Effector memory CD8-positive, alpha-beta T cell (primary cell): ENCODE results near the gene PP2D1.
A peak's percentile ranks its signal among the peaks of the same experiment; 100 is the strongest.
"Not testable (repeated sequence)": the region's sequence is repeated elsewhere in the genome, so short reads cannot be mapped to it uniquely, and the experiment has no call there.

Experiments used
- ATAC-seq: fragments of 150-1000 bp; cut with Tn5 transposase; replicated peaks from 2 replicates; pipeline ENCODE4 v1.10.0; 2021; ENCODE audit warnings: mild to moderate bottlenecking, moderate library complexity
- DNase-seq, 3 experiments: peaks; one replicate each; pipeline ENCODE4 v3.0.0; 2021
- H3K27ac Mint-ChIP-seq, 2 donors: one replicate each; pipeline ENCODE4 v1.8.0; 2022; ENCODE audit warnings: mild to moderate bottlenecking in 2 of 2, mixed read lengths in 2 of 2, moderate library complexity in 2 of 2
- H3K27me3 Mint-ChIP-seq, 2 donors: one replicate each; pipeline ENCODE4 v1.8.0; 2022; ENCODE audit warnings: mixed read lengths in 2 of 2
- H3K36me3 Mint-ChIP-seq: one replicate; pipeline ENCODE4 v1.8.0; 2022; ENCODE audit warnings: mild to moderate bottlenecking, moderate library complexity, mixed read lengths; ENCODE audit not compliant: insufficient read depth
- H3K4me1 Mint-ChIP-seq, 2 donors: one replicate each; pipeline ENCODE4 v1.8.0; 2022; ENCODE audit warnings: low read depth in 2 of 2, mixed read lengths in 2 of 2
- H3K4me3 Mint-ChIP-seq, 2 donors: one replicate each; pipeline ENCODE4 v1.8.0; 2022; ENCODE audit warnings: mild to moderate bottlenecking in 2 of 2, mixed read lengths in 2 of 2, moderate library complexity in 2 of 2
- H3K9me3 Mint-ChIP-seq, 2 donors: one replicate each; pipeline ENCODE4 v1.8.0; 2022; ENCODE audit warnings: mixed read lengths in 2 of 2

The PP2D1 gene

DNA sequence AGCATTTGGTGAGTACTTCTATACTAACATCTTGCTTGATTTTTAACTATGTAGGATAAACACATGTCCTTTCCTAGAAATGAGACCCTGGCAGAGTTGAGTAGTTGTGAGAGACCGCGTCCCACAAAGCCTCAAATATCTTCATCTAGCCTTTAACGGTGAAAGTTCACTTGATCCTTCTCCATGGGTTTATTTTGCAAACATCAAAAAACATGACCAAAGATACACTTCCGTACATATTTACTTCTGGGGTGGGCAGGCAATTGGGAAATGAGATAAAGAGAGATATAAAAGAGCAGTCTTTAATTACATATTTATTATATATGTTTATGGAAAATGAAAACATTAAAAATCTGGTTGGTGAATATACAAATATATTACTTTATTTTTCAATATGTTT is 23.0 kb upstream of the PP2D1 start:
- Mint-ChIP-seq H3K27me3 (no peaks in the 10 kb centered on the region), H3K27ac (no peak overlapping the region), H3K9me3 (no peaks in the 10 kb centered on the region), H3K4me3 (no peak overlapping the region), H3K4me1 (peaks cover 11 to 12% of the 10 kb centered on the region in 2 donors), H3K36me3 (peaks cover 5% of the 10 kb centered on the region)
- DNase-seq: no peak
- no peak for ATAC-seq

DNA sequence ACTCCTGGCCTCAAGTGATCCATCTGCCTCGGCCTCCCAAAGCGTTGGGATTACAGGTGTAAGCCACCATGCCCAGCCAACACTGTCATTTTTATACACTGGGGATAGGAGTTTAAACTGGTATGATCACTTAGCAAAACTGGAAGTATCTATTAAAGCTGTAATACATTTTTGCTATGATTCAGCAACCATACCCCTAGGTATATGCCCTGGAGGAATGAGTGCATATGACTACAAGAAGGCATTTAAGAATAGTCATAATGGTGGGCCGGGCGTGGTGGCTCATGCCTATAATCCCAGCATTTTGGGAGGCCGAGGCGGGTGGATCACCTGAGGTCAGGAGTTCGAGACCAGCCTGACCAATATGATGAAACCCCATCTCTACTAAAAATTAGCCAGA is 19.9 kb upstream of the PP2D1 start:
- not testable (repeated sequence) for H3K4me3 Mint-ChIP-seq, H3K27me3 Mint-ChIP-seq, H3K4me1 Mint-ChIP-seq, H3K27ac Mint-ChIP-seq, H3K9me3 Mint-ChIP-seq, ATAC-seq, H3K36me3 Mint-ChIP-seq, DNase-seq

DNA sequence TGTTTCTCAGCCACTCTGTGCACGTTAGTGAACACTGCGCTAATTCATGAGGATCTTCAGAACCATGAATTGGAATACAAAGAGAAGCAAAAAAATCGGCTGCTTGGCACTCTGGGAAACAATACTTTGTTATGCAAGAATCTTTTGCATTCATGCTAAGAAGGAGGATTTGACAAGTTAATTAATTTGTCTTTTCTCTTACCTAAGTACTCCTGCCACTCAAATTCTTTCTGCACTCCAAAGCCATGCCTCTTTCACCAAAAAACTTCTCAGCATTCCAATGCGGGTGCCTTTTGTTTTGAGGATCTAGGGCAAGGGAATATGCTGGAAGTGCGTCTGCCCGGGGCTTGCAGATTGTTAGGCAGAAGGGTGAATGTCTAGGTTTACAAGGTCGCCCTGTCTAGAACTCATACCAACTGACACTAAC is 16.9 kb upstream of the PP2D1 start:
- Mint-ChIP-seq H3K4me3 (no peak overlapping the region), H3K9me3 (no peaks in the 10 kb centered on the region), H3K36me3 (no peaks in the 10 kb centered on the region), H3K27ac (no peak overlapping the region), H3K4me1 (no peaks in the 10 kb centered on the region), H3K27me3 (no peaks in the 10 kb centered on the region)
- DNase-seq (no peak), ATAC-seq (no peak)

DNA sequence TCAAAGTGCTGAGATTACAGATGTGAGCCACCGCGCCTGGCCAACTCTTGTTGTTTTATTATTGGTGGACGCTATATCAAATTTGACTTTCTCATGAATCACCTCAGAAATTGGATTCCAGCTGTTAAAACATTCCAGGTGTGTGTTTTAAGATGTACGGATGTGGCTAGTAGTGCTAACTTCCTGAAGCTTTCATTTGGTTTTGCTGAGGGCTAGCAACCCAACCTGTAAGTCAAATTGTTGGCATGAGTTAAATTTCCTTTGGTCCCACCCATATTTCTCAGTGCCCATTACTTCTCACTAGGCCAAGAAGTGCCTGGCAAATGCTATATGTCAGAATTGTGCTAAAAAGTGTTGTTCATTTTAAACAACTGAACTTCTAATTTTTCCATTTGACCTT is 15.1 kb upstream of the PP2D1 start:
- Mint-ChIP-seq H3K9me3 (no peaks in the 10 kb centered on the region), H3K36me3 (peaks cover 3% of the 10 kb centered on the region), H3K4me1 (no peaks in the 10 kb centered on the region), H3K27ac (no peak overlapping the region), H3K4me3 (no peak overlapping the region), H3K27me3 (no peaks in the 10 kb centered on the region)
- DNase-seq: no peak
- no peak for ATAC-seq

DNA sequence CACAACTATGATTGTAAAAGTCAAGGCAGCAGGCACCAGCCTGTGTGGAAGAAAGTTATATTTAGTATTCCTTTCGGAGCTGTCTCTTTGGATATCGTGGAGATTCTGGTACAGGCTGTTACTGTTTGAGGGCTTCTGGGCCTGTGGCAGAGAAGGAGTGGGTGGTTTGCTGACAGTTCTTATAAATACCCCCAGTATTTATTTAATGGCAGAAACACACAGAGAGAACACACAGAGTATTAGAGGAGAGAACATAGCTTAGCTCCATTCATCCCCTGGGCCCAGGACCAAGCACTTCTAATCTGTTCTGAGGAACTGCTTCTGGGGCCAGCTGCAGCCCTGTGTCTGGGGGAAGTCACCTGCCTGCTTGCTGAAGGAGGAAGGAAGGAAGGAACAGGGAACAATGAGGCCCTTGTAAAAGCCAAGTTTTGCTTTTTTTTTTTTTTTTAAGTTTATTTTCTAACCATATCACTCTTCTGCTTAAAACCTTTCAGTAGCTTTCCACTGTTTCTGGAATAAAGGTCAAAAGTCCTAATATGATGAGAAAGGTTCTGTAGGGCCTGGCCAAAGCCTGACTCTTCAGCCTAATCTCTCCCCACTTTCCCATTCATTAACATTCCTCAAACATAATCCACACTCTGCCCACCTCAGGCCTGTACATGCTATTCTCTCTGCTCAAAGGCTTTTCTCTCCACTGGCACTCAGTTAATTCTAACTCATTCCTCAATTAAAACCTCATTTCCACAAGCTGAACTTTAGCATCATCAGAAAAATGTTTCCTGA is 11.8 kb upstream of the PP2D1 start:
- Mint-ChIP-seq H3K27me3 (no peaks in the 10 kb centered on the region), H3K27ac (peak overlapping the region in 1 of 2 donors; percentile 5), H3K36me3 (peaks cover 3% of the 10 kb centered on the region), H3K9me3 (no peaks in the 10 kb centered on the region), H3K4me3 (no peak overlapping the region), H3K4me1 (no peaks in the 10 kb centered on the region)
- DNase-seq (no peak), ATAC-seq (no peak)

DNA sequence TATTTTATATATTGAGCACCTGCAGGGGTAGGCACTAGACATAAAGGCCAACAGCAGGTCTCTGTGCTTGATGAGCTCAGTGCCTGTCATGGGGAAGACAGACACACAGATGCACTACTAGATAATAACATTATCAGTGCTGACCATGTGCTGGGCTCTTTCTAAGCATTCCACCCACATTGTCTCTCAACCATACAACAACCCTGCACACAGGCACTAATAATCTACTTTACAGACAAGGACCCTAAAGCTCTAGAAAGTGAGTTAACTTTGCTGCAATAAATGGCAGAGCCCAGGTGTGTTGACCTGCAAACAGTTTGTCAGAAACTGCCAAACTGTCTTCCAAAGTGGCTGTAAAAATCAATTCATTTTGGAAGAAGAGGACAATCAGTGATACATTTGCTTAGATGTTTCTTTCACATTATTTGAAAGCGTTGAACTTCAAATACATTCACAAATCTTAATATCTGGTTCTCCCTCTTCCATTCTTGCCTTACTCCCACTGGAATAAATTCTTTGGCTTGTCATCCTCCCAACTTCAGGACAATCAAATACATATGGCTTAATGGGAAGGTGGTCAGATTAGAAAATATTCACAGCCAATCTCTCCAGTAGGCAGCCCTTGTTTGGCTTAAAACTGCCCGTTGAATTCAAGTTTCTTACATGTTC is 11.0 kb upstream of the PP2D1 start:
- Mint-ChIP-seq H3K4me1 (no peaks in the 10 kb centered on the region), H3K9me3 (no peaks in the 10 kb centered on the region), H3K27ac (no peak overlapping the region), H3K36me3 (peaks cover 3% of the 10 kb centered on the region), H3K4me3 (no peak overlapping the region), H3K27me3 (no peaks in the 10 kb centered on the region)
- DNase-seq (no peak), ATAC-seq (no peak)

DNA sequence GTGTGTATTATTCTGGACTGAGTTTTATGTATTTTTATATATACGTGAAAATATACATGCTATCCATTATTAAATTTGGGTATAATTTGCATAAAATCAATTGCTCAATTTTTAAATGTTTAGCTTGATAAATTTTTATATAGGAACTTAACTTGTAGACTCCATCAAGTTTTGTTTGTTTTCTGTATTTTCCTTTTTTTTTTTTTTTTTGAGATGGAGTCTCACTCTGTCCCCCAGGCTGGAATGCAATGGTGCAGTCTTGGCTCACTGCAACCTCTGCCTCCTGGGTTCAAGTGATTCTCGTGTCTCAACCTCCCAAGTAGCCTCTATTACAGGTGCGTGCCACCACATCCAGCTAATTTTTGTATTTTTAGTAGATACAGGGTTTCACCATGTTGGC is 4.0 kb upstream of the PP2D1 start:
- not testable (repeated sequence) for H3K9me3 Mint-ChIP-seq

DNA sequence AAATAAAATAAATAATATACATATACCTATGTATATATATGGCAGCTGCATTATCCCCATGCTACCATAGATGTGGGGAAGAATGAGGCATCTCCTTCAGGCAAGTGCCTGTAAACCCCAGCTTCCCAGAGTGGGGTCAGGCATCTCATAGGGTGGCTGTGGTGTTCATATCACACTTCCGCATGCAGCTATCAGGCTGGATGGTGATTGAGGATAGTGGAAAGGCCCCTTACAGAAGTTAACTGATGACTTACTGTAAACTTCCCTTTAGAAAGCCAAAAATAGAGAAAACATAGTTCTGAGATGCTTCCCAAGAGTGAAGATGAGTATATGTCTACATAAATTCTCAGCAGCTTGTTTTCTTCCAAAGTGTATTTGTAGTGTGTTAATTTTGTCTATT is 3.5 kb upstream of the PP2D1 start:
- DNase-seq (no peak), ATAC-seq (no peak)
- Mint-ChIP-seq H3K27ac (no peak overlapping the region), H3K4me3 (no peak overlapping the region), H3K9me3 (no peaks in the 10 kb centered on the region), H3K36me3 (no peaks in the 10 kb centered on the region), H3K4me1 (no peaks in the 10 kb centered on the region), H3K27me3 (no peaks in the 10 kb centered on the region)

More for the DNA sequence above, 4.0 kb upstream of the PP2D1 start:
- not testable (repeated sequence) for H3K27me3 Mint-ChIP-seq, H3K36me3 Mint-ChIP-seq, H3K4me3 Mint-ChIP-seq, DNase-seq, ATAC-seq, H3K4me1 Mint-ChIP-seq, H3K27ac Mint-ChIP-seq

DNA sequence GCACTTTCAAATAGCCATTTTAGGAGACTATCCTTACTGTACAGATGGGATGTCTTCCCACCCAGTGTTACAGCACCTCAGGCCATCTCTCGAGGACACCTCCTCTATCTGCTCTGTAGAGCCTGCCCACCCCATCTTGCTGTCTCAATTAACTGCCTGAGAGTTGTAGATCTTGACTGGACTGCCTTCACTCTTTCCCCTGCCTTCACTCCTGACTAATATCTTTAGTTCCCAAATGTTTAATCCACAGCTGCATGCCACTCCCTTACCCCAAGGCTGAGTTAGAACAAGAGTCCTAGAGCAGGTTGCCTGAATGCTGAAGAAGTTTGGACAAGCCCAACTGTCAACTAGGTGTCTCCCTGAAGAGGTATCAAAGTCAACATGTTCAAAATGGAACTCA is 1.3 kb upstream of the PP2D1 start:
- DNase-seq (no peak), ATAC-seq (no peak)
- H3K27me3 Mint-ChIP-seq: no peaks in the 10 kb centered on the region
- H3K9me3 Mint-ChIP-seq: no peaks in the 10 kb centered on the region
- no peak overlapping the region for H3K27ac Mint-ChIP-seq
- H3K4me1 Mint-ChIP-seq: no peaks in the 10 kb centered on the region
- H3K4me3 Mint-ChIP-seq: no peak overlapping the region
- no peaks in the 10 kb centered on the region for H3K36me3 Mint-ChIP-seq

DNA sequence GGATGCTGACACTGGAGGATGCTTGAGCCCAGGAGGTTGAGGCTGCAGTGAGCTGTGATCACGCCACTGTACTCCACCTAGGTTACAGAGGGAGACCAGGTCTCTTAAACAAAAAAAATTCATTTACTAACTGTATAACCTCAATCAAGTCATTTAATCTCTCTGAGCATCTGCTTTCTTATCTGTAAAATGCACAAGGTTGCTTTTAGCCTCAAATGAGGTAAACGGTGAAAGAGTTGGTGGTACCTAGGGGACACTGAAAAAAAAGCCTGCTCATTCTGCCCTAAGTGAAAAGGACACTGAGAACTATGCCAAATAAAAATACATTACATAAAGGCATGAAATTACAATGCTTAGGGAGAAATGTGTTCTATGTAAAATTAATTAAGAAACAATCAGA is 3.4 kb downstream of the PP2D1 start:
- Mint-ChIP-seq H3K4me1 (no peaks in the 10 kb centered on the region), H3K9me3 (no peaks in the 10 kb centered on the region)

DNA sequence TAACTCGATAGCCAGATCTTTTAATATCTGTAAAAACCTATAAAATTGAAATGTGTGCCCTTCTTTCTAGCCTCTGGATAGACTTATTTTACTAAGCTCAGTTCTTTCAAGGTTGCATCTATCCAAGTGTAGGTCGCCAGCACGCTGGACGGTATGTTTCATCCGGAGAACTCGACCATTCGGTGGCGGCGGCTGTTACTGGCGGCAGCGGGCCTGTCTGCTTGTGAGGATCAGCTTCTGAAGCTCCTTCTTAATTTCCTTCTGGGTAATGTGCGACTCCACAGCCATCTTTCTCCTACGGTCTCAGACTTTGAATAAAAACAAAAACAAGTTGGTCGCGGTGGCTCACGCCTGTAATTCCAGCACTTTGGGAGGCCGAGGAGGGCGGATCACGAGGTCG is 4.1 kb downstream of the PP2D1 start:
- ATAC-seq: no peak
- Mint-ChIP-seq H3K4me1 (no peaks in the 10 kb centered on the region), H3K9me3 (no peaks in the 10 kb centered on the region)

More for the DNA sequence above, 3.4 kb downstream of the PP2D1 start:
- no peak for DNase-seq
- H3K27me3 Mint-ChIP-seq: no peaks in the 10 kb centered on the region
- H3K4me3 Mint-ChIP-seq: no peak overlapping the region
- no peak overlapping the region for H3K27ac Mint-ChIP-seq
- H3K36me3 Mint-ChIP-seq: no peaks in the 10 kb centered on the region
- no peak for ATAC-seq

DNA sequence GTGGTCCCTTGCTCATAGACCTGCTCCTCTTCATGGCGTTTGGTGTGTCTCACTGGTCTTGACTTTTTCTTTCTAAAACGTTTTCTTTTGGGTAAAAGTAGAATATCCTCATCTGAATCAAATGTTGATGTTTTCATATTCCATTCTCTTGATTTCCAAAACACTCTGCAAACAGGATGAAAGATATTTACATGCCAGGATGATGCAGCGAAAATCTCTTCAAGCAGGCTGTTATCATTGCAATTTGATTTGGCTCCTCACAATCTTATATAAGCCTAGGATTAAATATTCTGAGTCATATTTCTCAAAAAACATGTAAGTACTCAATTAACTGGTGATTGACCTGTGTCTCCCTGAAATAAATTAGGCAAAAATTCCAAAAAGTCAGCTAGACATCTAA is 10.1 kb downstream of the PP2D1 start:
- no peaks in the 10 kb centered on the region for H3K36me3 Mint-ChIP-seq
- DNase-seq (no peak), ATAC-seq (no peak)
- no peaks in the 10 kb centered on the region for H3K9me3 Mint-ChIP-seq
- no peak overlapping the region for H3K27ac Mint-ChIP-seq
- H3K4me3 Mint-ChIP-seq: no peak overlapping the region
- H3K4me1 Mint-ChIP-seq: no peaks in the 10 kb centered on the region
- H3K27me3 Mint-ChIP-seq: no peaks in the 10 kb centered on the region

More for the DNA sequence above, 4.1 kb downstream of the PP2D1 start:
- Mint-ChIP-seq H3K27me3 (no peaks in the 10 kb centered on the region), H3K27ac (no peak overlapping the region), H3K36me3 (no peaks in the 10 kb centered on the region), H3K4me3 (no peak overlapping the region)
- DNase-seq: no peak

DNA sequence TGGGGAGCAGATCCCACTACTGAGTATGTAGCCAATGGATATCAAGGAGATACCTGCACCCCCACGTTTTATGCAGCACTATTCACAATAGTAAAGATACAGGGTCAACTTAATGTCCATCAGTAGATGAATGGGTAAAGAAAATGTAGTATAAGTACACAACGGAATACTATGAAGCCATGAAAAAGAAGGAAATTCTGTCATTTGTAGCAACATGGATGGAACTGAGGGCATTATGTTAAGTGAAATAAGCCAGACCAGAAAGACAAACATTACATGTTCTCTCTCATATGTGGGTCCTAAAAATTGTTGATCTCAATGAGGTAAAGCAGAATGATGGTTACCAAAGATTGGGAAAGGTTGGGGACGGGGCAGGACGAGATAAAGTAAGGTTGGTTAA is 14.6 kb downstream of the PP2D1 start:
- DNase-seq (no peak), ATAC-seq (no peak)
- Mint-ChIP-seq H3K27ac (no peak overlapping the region), H3K36me3 (peaks cover 3% of the 10 kb centered on the region), H3K4me3 (no peak overlapping the region), H3K9me3 (no peaks in the 10 kb centered on the region), H3K4me1 (no peaks in the 10 kb centered on the region), H3K27me3 (no peaks in the 10 kb centered on the region)

DNA sequence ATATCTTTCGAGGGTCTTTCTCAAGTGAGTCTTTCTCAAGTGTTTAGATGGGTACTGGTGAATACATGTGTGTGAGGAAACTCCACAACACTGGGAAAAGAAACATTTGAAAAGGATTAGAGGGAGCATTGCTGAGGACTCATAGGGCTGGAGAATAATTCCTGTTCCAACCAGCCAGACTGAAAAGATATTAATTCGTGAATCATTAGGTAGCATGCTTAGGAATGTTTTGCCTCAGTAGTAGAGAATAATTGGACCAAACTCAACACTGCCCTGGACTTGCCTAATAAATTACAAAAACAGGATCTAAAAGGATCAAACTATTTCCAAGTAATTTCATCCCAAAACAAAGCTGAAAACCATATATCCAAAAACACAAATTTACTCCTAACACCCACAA is 17.3 kb downstream of the PP2D1 start:
- no peak for DNase-seq
- no peaks in the 10 kb centered on the region for H3K27me3 Mint-ChIP-seq
- no peak overlapping the region for H3K27ac Mint-ChIP-seq
- no peaks in the 10 kb centered on the region for H3K9me3 Mint-ChIP-seq
- H3K4me1 Mint-ChIP-seq: no peaks in the 10 kb centered on the region
- peaks cover 3% of the 10 kb centered on the region for H3K36me3 Mint-ChIP-seq
- no peak for ATAC-seq
- no peak overlapping the region for H3K4me3 Mint-ChIP-seq
